NT2/D1 (cell line): Measurements from ENCODE around the gene ATOH7.
"Not testable (repeated sequence)": the region's sequence is repeated elsewhere in the genome, so short reads cannot be mapped to it uniquely, and the experiment has no call there.

Experiments
- DNase-seq: peaks from one replicate; pipeline ENCODE4 v3.0.0-alpha.2; 2011; ENCODE audit warnings: low read depth, low spot score
- H3K27me3 ChIP-seq: 2 replicates; pipeline ENCODE4 v1.6.0; 2011; ENCODE audit warnings: mild to moderate bottlenecking; ENCODE audit not compliant: insufficient read length, insufficient read depth
- H3K36me3 ChIP-seq: 2 replicates; pipeline ENCODE4 v1.6.1; 2011; ENCODE audit warnings: mild to moderate bottlenecking, low read length, mixed read lengths; ENCODE audit not compliant: insufficient read depth, insufficient read length
- H3K4me1 ChIP-seq: 2 replicates; pipeline ENCODE4 v1.5.1; 2011; ENCODE audit not compliant: insufficient read depth, insufficient read length
- H3K4me3 ChIP-seq: 2 replicates; pipeline ENCODE4 v1.5.1; 2011; ENCODE audit warnings: low read depth; ENCODE audit not compliant: insufficient read length
- H3K9ac ChIP-seq: 2 replicates; pipeline ENCODE4 v1.6.0; 2011; ENCODE audit warnings: low read depth; ENCODE audit not compliant: insufficient read length
- H3K9me3 ChIP-seq: 2 replicates; pipeline ENCODE4 v1.5.1; 2011; ENCODE audit warnings: mild to moderate bottlenecking, low read length; ENCODE audit not compliant: insufficient read depth
- SUZ12 ChIP-seq: IDR thresholded peaks from 2 replicates; pipeline ENCODE4 v1.6.1; 2011; ENCODE audit not compliant: insufficient read length, insufficient read depth; ENCODE audit errors: extremely low read depth
- YY1 ChIP-seq: IDR thresholded peaks from 2 replicates; pipeline ENCODE4 v1.6.1; 2011; ENCODE audit not compliant: insufficient read length, insufficient read depth
- ZNF274 ChIP-seq: IDR thresholded peaks from 2 replicates; pipeline ENCODE4 v1.6.1; 2011; ENCODE audit warnings: mild to moderate bottlenecking, low read depth, low read length

The ATOH7 gene

GRCh38 chr10:68221196-68221595 lies 10.7 kb downstream of the ATOH7 start:
- no peaks in the 10 kb centered on the region for H3K9me3 ChIP-seq
- H3K27me3 ChIP-seq, result no peaks in the 10 kb centered on the region
- H3K4me3 ChIP-seq, result no peak overlapping the region
- H3K4me1 ChIP-seq, result no peaks in the 10 kb centered on the region
- TF ChIP-seq ZNF274 (no peak), YY1 (no peak), SUZ12 (no peak)
- H3K9ac ChIP-seq, result no peak overlapping the region
- no peak for DNase-seq
- H3K36me3 ChIP-seq, result no peaks in the 10 kb centered on the region

- no peak overlapping the region for H3K4me3 ChIP-seq
- H3K36me3 ChIP-seq, result no peaks in the 10 kb centered on the region
- no peak overlapping the region for H3K9ac ChIP-seq
- H3K9me3 ChIP-seq, result no peaks in the 10 kb centered on the region
- DNase-seq, result no peak
- H3K27me3 ChIP-seq, result no peaks in the 10 kb centered on the region
- H3K4me1 ChIP-seq, result no peaks in the 10 kb centered on the region
- TF ChIP-seq YY1, result no peak
Measured at GRCh38 chr10:68218786-68219185, 13.1 kb downstream of the ATOH7 start.

GRCh38 chr10:68212721-68213352 lies 19.1 kb downstream of the ATOH7 start:
- DNase-seq, result no peak

GRCh38 chr10:68211669-68212068 lies 20.2 kb downstream of the ATOH7 start:
- no peaks in the 10 kb centered on the region for H3K36me3 ChIP-seq
- no peak overlapping the region for H3K4me3 ChIP-seq
- H3K9me3 ChIP-seq, result no peaks in the 10 kb centered on the region
- DNase-seq, result no peak
- no peak overlapping the region for H3K9ac ChIP-seq
- no peaks in the 10 kb centered on the region for H3K4me1 ChIP-seq
- H3K27me3 ChIP-seq, result no peaks in the 10 kb centered on the region
- TF ChIP-seq YY1 (no peak), SUZ12 (no peak), ZNF274 (no peak)

More at GRCh38 chr10:68212721-68213352, 19.1 kb downstream of the ATOH7 start:
- Histone ChIP-seq H3K9me3 (no peaks in the 10 kb centered on the region), H3K4me3 (no peak overlapping the region), H3K4me1 (no peaks in the 10 kb centered on the region), H3K36me3 (no peaks in the 10 kb centered on the region), H3K9ac (no peak overlapping the region), H3K27me3 (no peaks in the 10 kb centered on the region)
- TF ChIP-seq ZNF274 (no peak), SUZ12 (no peak), YY1 (no peak)

- H3K36me3 ChIP-seq, result no peaks in the 10 kb centered on the region
- H3K9ac ChIP-seq, result peak overlapping the region; percentile 32
- no peaks in the 10 kb centered on the region for H3K4me1 ChIP-seq
- H3K4me3 ChIP-seq, result no peak overlapping the region
- no peaks in the 10 kb centered on the region for H3K27me3 ChIP-seq
- DNase-seq, result peak; percentile 76
- TF ChIP-seq ZNF274, result no peak
- TF ChIP-seq YY1, result no peak
- TF ChIP-seq SUZ12, result no peak
- H3K9me3 ChIP-seq, result no peaks in the 10 kb centered on the region
Measured at GRCh38 chr10:68208424-68209042, 23.4 kb downstream of the ATOH7 start.

GRCh38 chr10:68202960-68203353 lies 29.0 kb downstream of the ATOH7 start:
- no peaks in the 10 kb centered on the region for H3K9me3 ChIP-seq
- TF ChIP-seq SUZ12 (no peak), ZNF274 (no peak), YY1 (no peak)
- H3K36me3 ChIP-seq, result no peaks in the 10 kb centered on the region
- H3K4me1 ChIP-seq, result no peaks in the 10 kb centered on the region
- DNase-seq, result no peak
- no peak overlapping the region for H3K9ac ChIP-seq
- no peak overlapping the region for H3K4me3 ChIP-seq
- no peaks in the 10 kb centered on the region for H3K27me3 ChIP-seq

- DNase-seq, result no peak
- Histone ChIP-seq H3K4me1 (no peaks in the 10 kb centered on the region), H3K9me3 (no peaks in the 10 kb centered on the region), H3K27me3 (no peaks in the 10 kb centered on the region), H3K4me3 (no peak overlapping the region), H3K36me3 (no peaks in the 10 kb centered on the region), H3K9ac (no peak overlapping the region)
- TF ChIP-seq SUZ12 (no peak), ZNF274 (no peak), YY1 (no peak)
Measured at GRCh38 chr10:68196701-68197100, 35.2 kb downstream of the ATOH7 start.

- H3K9ac ChIP-seq, H3K4me3 ChIP-seq, H3K27me3 ChIP-seq, H3K4me1 ChIP-seq, H3K36me3 ChIP-seq, DNase-seq, H3K9me3 ChIP-seq: not testable (repeated sequence)
Measured at GRCh38 chr10:68195776-68196175, 36.1 kb downstream of the ATOH7 start.
